ENCODE measurements around the gene GPR84. TPM values are rescaled to one million over a fixed set of nuclear protein-coding genes. Genes with fewer than 3 reads are reported as not detected.

The GPR84 gene
- total and polyA plus RNA-seq, 2 of the 13 experiments (the other 11 are each of a cell fraction or from before 2014, with no cell fraction given) = not detected

DNA sequence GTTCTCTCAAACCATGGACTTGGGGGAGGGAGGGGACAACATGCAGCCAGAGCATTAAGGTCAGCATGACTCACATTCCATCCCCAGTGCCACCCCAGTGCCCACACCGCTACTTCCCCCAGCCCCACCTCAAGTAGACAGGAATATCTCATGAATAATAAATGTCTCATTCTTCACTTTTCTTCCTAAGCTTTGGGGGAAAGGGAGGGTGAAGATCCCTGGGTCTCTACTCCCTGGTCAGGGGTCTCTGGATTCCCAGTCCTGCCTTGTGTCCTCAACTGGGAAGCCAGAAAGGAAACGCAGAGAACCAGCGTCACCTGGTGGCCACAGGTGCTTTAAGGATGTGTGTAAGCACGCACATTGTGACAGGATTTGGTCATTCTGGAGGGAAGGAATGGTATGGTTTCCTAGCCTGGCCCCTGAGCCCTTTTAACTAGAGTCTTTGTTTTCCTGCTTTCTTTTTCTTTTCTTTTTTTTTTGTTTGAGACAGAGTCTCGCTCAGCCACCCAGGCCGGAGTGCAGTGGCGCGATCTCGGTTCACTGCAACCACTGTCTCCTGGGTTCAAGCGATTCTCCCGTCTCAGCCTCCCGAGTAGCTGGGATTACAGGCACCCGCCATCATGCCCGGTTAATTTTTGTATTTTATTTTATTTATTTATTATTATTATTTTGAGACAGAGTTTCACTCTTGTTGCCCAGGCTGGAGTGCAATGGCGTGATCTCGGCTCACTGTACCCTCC, 3.4 kb downstream of the GPR84 start (continued):
- TF ChIP-seq ZNF609 (CRISPR knock-in tag; IDR thresholded peaks at IDR 0.05; ENCODE audit: borderline replicate concordance) (no peak), ZNF678 (CRISPR knock-in tag; IDR thresholded peaks at IDR 0.05) (no peak), ZNF670 (CRISPR knock-in tag; IDR thresholded peaks at IDR 0.05; ENCODE audit: borderline replicate concordance) (no peak), ARID4A (CRISPR knock-in tag; IDR thresholded peaks at IDR 0.05; ENCODE audit: borderline replicate concordance) (no peak; the same call in 1 of the 2 replicates), POGZ (CRISPR knock-in tag; IDR thresholded peaks at IDR 0.05) (no peak), ZBTB14 (CRISPR knock-in tag; IDR thresholded peaks at IDR 0.05) (no peak), RXRA (CRISPR knock-in tag; IDR thresholded peaks at IDR 0.05) (no peak; the same call in 1 of the 2 replicates), ZNF766 (CRISPR knock-in tag; IDR thresholded peaks at IDR 0.05; ENCODE audit: borderline replicate concordance) (no peak), U2AF2 (IDR thresholded peaks at IDR 0.05; ENCODE audit: low read depth, low read length) (no peak)
- TF ChIP-seq, protein P1, sequence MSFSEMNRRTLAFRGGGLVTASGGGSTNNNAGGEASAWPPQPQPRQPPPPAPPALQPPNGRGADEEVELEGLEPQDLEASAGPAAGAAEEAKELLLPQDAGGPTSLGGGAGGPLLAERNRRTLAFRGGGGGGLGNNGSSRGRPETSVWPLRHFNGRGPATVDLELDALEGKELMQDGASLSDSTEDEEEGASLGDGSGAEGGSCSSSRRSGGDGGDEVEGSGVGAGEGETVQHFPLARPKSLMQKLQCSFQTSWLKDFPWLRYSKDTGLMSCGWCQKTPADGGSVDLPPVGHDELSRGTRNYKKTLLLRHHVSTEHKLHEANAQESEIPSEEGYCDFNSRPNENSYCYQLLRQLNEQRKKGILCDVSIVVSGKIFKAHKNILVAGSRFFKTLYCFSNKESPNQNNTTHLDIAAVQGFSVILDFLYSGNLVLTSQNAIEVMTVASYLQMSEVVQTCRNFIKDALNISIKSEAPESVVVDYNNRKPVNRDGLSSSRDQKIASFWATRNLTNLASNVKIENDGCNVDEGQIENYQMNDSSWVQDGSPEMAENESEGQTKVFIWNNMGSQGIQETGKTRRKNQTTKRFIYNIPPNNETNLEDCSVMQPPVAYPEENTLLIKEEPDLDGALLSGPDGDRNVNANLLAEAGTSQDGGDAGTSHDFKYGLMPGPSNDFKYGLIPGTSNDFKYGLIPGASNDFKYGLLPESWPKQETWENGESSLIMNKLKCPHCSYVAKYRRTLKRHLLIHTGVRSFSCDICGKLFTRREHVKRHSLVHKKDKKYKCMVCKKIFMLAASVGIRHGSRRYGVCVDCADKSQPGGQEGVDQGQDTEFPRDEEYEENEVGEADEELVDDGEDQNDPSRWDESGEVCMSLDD (CRISPR knock-in tag; IDR thresholded peaks at IDR 0.05; ENCODE audit: borderline replicate concordance) = no peak
- TF ChIP-seq, protein P2, sequence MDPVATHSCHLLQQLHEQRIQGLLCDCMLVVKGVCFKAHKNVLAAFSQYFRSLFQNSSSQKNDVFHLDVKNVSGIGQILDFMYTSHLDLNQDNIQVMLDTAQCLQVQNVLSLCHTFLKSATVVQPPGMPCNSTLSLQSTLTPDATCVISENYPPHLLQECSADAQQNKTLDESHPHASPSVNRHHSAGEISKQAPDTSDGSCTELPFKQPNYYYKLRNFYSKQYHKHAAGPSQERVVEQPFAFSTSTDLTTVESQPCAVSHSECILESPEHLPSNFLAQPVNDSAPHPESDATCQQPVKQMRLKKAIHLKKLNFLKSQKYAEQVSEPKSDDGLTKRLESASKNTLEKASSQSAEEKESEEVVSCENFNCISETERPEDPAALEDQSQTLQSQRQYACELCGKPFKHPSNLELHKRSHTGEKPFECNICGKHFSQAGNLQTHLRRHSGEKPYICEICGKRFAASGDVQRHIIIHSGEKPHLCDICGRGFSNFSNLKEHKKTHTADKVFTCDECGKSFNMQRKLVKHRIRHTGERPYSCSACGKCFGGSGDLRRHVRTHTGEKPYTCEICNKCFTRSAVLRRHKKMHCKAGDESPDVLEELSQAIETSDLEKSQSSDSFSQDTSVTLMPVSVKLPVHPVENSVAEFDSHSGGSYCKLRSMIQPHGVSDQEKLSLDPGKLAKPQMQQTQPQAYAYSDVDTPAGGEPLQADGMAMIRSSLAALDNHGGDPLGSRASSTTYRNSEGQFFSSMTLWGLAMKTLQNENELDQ (CRISPR knock-in tag; IDR thresholded peaks at IDR 0.05; ENCODE audit: borderline replicate concordance) = no peak
